HG03342 (cell line): Measurements from ENCODE around the gene CHCT1.
"Not testable (repeated sequence)": the region's sequence is repeated elsewhere in the genome, so short reads cannot be mapped to it uniquely, and the experiment has no call there.

Source experiments
- ATAC-seq: cut with Tn5 transposase; IDR thresholded peaks from one replicate; pipeline ENCODE4 v1.9.1; 2021; ENCODE audit warnings: mild to moderate bottlenecking, moderate library complexity; ENCODE audit not compliant: unreplicated experiment

The CHCT1 gene

DNA sequence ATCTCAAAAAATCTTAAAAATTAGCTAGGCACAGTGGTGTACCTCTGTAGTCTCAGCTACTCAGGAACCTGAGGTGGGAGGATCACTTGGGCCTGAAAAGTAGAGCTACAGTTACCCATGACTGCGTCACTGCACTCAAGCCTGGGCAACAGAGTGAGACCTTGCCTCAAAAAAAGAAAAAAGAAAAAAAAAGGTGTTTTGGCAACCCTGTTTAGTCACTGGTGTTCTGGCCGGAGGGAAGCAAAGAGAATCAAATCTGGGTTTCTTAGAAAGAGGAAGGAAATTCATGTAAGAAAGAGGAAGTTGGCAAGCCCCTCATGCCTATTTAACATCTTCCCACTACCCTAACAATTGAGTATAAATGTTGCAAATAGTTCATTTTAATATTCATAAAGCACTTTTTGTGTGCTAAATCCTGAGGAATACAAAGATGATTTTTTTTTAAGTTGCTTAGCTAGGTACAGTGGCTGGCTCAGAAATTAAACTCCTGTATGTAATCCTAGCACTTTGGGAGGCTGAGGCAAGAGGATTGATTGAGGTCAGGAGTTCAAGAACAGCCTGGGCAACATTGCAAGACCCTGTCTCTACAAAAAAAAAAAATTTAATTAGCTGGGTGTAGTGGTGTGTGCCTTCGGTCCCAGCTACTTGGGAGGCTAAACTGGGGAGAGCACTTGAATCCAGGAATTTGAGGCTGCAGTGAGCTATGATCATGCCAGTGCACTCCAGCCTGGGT is 23.9 kb upstream of the CHCT1 start:
- peak; percentile 67 for ATAC-seq

DNA sequence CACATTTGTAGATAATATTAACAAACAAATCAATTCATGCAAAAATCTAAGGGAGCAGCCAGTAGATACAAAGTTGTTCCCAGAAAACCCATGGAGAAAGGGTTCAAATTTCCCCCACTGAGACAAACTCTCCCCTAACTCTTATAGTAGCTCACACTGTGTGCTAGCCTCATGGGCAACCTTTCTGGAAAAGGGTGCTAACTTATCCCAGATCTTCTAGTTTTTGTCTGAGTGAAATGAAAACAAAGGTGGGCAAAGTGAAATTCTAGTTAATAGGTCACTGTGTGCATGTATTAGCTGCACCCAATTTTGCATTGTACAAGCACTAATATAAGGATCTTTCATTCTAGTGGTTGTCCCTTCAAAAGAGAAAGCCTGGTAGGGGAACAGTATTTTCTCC is 20.5 kb upstream of the CHCT1 start:
- ATAC-seq, result no peak

DNA sequence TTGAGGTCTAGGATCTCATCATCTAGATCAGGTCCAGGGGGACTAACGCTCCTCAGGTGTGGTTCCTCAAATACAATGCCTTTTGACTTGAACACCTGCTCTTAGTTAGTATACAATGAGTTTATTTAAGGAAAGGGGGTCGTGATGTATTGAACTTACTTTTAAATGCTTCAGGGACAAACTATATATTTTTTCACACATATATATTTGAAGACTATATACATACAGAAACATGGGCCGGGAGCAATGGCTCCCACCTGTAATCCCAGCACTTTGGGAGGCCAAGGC is 18.8 kb upstream of the CHCT1 start:
- no peak for ATAC-seq

DNA sequence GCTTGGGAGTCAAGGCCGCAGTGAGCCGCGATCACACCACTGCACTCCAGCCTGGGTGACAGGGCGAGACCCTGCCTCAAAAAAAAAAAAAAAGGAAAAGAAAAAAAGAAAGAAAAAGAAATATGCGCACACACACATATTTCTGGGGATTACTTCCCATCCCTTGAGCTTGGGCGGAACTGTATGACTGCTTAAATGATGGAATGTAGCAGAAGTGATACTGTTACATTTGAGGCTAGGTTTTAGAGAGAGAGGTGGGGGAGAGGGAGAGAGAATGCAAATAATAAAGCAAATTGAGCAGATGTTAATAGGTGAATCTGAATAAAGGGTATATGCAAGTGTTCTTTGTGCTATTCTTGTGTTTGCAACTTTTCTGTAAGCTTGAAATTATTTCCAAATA is 18.3 kb upstream of the CHCT1 start:
- no peak for ATAC-seq

DNA sequence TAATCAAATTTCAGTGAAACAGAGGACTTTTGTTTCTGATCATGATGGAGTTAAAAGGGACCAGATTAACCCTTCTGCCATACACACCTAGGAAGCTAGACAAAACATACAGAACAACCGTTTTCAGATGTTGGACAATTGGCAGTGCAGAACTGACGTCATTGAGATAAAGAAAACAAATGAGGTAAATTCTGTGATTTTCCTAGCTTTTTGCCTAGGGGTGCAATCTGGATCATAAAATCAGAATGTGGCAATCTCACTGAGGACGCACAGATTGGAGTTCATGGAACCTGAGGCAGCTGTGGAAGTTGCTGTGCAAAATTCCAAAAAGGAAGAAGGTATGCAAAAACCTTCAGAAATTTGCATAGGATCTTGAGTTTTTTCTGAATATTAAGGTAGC is 15.4 kb upstream of the CHCT1 start:
- ATAC-seq, result no peak

DNA sequence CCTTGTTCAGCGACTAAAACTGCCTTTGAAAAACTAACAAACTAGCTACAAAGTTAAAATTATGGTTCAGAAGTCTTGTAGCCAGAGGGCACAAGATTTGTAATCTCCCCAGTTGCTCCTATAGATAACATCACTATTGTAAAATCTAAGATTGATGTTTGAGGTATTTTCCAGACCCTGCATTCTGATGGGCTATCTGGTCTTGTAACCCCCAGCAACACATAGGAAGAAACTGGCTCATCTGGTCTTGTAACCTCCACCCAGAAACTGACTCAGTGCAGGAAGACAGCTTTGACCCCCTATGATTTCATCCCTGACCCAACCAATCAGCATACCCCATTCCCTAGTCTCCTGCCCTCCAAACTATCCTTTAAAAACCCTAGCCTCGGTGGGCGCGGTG is 12.3 kb upstream of the CHCT1 start:
- no peak for ATAC-seq

DNA sequence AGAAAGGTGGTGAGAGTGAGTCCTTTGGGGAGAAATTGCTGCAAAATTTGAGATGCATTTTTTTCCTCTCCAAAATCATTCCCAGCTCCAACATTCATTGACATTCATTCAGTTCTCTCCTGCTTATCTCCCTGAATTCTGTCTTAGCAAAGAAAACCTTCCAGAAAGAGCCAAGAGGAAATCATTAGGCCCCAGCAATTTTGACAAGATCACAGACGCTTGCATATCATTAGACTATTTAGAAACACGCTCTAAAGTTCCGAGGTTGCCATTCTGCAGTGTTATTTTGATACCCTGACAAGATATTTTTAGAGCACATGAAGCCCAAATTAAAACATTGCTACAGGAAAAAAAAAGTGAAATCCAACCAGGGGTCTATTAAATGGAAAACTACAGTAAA is 9.6 kb upstream of the CHCT1 start:
- no peak for ATAC-seq

DNA sequence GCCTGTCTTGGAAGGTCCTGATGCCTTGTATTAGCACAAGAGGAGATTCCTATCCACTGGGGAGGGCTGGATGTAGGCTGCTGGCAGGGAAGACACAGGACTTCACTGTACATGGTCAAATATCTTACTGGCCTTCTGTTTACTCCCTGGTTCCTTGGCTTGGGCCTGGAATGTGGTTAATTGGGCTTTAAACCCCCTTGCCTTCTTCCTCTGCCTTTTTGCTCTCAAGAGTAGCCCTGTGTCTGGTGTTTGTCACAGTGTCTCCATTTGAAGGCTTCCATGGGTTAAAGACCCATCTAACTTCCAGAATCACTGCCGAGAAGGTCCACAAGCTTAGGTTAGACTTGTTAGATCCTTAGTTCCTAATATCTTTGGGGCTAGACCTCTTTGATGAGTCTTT is 7.1 kb upstream of the CHCT1 start:
- ATAC-seq, result no peak

DNA sequence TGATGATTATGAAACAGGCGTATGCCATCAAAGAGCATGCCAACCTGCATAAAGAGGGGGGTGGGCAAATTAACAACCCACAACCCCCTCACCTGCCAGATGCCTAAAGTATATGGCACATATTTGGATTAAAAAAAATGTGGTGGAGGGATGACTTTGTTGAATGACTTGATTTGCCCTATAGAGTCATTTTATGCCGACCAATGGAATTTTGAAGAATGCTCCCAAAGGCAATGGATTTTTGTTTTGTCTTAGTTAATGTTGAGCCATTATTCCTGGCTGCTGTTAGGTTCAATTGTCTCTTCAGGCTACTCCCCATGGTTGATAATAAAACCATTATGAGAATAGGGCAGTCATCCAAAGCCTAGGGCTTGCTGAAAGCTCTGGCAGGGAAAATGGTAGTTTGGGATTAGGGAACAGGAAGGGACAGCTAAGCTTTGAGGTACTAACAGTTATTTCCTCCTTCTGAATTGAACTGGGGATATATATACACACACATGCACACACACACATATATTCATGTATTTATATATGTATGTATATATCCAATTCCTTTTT is 5.8 kb upstream of the CHCT1 start:
- no peak for ATAC-seq

DNA sequence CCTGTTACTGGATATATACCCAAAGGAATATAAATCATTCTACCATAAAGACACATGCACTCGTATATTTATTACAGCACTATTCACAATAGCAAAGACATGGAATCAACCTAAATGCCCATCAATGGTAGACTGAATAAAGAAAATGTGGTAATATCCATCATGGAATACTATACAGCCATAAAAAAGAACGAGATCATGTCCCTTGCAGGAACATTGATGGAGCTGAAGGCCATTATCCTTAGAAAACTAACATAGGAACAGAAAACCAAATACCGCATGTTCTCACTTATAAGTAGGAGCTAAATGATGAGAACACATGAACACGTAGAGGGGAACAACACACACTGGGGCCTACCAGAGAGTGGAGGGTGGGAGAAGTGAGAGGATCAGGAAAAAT is 3.3 kb upstream of the CHCT1 start:
- not testable (repeated sequence) for ATAC-seq

DNA sequence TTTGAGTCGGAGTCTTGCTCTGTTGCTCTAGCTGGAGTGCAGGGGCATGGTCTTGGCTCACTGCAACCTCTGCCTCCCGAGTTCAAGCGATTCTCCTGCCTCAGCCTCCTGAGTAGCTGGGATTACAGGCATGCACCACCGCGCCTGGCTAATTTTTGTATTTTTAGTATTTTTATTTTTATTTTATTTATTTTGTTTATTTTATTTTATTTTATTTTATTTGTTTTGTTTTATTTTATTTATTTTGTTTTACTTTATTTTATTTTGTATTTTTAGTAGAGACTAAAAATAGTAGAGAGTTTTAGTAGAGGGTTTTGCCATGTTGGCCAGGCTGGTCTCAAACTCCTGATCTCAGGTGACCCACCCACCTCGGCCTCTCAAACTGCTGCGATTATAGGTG is 2.4 kb upstream of the CHCT1 start:
- ATAC-seq, result not testable (repeated sequence)

DNA sequence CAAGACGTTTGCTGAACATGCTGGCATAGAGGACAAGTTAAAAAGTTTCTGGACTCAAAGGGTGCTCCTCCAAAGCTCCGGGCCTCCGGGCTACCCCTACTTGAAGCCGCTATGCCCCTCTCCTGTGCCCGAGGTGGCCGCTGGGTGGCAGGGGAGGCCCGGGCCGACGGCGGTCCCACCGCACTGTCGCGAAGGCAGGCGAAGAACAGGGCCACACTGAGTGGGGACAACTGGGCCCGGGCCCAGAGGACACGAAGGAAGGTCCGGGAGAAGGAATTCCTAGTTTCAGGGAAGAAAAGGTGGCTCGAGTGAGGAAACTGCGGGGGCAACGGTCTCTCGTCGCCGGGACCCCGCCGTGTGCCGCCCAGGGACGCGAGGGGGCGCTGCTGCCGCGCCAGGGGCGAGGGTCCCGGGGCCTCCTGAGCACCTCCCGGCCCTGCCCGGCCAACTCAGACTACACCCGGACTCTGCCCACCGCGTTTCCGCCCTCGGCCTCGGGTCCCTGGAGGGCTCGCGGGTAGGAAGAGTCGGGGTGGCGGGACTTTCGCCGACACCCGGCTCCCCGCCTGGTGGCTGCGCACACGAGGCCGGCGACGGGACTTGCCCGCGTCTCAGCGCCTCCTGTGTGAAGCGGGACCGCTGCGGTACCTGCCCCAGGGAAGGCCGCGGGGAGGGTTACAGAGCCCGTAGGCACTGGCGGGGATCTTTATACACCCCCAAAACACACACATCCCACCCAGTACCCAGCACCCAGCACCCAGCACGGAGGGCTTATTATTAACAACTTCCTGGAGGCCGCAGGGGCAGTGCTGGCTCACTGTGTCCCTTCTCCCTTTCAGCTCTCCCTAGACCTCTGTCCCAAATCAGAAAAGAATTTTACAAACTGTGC is 772 bp upstream of the CHCT1 start:
- ATAC-seq, result peak; percentile 91

DNA sequence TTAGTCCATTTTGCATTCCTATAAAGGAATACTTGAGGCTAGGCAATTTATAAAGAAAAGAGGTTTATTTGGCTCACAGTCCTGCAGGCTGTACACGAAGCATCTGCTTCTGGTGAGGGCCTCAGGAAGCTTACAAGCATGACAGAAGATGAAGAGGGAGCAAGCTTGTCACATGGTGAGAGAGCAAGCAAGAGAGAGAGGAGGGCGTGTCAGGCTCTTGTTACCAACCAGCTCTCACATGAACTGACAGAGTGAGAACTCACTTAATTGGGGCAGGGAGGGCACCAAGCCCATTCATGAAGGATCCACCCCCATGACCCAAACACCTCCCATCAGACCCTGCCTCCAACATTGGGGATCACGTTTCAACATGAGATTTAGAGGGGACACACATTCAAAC is 1.6 kb downstream of the CHCT1 start:
- no peak for ATAC-seq

DNA sequence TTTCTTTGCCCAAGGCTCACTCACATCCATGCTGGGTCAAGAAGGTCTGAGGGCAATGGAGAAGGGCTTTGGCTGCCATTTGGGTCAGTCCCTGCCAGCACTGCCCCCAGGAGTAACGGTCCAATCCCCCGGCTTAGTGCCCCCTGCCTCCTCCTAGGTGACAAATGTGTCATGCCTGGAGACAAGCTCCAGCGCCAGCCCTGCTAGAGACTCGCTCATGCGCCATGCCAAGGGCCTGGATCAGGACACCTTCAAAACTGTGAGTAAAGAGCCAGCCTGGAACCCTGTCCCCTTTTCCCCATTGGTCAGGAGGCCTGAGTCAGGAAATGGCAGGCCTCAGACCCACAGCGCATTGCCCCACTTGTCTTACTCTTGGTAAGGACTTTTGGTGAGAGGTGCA is 3.3 kb downstream of the CHCT1 start:
- no peak for ATAC-seq

DNA sequence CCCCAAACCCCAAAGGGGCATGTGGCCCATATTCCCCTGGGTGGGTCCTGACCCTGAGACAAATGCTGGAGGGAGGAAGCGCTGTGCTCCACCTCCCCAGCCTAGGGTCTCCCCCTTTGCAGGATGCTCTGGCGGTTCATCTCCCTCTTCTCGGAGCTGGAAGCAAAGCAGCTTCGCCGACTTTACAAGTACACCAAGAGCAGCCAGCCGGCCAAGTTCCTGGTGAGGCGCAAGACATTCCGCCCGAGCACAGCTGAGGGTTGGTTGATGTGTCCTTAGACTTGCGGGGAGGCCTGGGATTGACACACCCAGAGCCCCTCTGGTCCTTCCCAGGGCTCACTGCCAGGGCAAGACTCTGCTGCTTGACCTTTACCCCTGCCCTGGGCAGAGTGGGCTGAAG is 4.3 kb downstream of the CHCT1 start:
- ATAC-seq, result no peak

DNA sequence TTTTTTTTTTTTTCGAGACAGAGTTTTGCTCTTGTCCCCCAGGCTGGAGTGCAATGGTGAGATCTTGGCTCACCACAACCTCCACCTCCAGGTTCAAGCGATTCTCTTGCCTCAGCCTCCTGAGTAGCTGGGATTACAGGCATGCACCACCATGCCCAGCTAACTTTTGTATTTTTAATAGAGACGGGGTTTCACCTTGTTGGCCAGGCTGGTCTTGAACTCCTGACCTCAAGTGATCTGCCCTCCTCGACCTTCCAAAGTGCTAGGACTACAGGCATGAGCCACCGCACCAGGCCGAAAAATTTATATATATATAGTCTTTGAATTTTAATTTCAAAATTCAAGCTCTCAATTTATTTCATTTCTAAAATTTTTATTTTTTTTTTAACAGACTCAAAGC is 6.2 kb downstream of the CHCT1 start:
- ATAC-seq, result not testable (repeated sequence)

DNA sequence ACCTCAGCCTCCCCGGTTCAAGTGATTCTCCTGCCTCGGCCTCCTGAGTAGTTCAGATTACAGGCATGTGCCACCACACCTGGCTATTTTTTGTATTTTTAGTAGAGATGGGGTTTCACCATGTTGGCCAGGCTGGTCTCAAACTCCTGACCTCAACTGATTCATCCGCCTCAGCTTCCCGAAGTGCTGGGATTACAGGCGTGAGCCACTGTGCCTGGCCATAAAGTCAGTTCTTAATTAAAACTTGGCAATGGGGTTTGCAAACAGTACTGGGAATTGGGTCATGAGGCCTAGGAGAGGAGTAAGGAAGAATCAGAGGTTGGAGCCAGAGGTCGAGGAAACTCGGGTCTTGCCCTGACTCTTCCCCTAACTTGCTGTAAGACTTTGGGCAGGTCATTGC is 8.3 kb downstream of the CHCT1 start:
- ATAC-seq, result not testable (repeated sequence)

DNA sequence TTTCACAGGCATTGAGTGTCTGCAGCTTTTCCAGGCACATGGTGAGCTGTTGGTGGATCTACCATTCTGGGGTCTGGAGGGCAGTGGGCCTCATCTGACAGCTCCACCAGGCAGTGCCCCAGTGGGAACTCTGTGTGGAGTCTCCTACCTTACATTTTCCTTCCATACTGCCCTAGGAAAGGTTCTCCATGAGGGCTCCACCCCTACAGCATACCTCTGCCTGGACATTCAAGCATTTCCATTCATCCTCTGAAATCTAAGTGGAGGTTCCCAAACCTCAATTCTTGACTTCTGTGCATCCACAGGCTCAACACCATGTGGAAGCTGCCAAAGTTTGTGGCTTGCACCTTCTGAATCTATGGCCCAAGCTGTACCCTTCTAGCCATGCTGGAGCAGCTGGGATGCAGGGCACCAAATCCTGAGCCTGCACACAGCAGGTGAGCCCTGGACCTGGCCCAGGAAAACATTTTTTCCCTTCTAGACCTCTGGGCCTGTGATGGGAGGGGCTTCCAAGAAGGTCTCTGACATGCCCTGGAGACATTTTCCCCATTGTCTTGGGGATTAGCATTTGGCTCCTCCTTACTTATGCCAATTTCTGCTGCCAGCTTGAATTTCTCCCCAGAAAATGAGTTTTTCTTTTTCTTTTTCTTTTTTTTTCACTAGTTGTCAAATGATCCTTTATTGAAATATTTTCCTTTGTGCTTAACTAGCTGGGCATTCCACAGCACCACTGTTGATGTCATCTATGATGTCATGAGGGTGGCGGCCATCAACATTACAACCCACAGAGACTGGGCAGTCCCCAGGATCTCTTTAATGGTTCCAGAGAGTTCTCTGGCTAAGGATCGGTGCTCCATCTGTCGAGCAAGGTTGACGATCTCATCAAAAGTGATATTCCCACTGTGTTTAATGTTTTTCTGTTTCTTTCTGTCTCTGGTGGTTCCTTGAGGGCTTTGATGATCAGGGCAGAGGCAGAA is 11.0 kb downstream of the CHCT1 start:
- ATAC-seq, result not testable (repeated sequence)

DNA sequence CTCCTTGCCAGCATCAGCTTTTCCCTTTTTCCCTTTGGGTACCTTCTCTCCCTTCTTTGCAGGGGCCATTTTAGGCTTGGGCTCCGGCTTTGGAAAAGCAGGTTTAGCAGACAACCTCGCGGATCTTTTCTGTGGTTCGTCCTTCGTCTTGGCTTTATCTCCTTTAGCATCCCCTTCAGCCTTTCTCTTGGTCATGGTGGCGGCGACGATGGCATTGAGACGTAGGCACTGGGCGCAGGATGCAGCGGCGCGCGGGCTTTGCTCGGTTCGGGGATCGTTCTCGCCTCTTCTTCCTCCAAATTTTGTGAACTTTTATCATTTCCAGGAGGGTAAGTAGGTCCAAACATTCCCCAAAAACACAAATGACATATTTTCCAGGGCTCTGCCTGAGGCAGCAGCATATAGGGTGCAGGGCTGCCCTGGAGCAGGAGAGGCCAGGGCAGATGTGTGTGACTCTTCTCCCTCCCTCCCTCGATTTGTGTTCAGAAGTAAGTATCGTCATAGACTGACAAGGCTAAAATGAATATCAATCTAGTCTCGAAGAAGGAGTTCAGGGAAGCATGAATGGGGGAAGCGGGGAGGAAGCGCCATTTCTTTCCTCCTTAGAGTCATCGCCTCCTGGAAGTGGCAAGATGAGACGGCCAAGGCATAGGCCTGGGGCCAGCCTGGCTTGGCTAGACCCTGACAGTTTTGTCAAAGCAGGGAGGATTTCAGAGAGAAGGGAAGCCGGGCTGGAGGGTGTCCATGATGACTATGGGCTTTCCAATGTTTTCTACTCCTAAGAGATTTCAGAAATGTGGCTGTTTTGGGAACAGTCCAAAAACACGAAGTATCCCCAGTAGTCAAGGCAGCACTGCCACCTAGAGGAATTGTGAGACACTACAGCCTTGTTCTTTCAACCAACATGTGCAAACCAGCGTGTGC is 13.2 kb downstream of the CHCT1 start:
- peak; percentile 52 for ATAC-seq

DNA sequence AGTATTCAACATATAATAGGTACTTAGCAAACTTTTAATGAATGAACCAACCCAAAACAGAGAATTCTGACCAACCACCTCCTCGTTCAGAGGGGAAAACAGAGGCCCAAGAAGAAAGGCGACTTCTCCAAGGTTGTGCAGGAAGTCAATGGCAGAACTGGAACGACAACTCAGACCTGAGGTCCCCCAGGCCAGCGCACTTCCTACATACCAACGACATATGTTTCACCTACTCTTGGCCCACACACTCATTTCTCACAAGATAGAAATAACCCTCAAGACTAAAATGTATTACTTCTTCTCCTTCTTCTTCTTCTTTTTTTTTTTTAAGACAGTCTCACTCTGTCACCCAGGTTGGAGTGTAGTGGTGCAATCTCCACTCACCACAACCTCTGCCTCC is 14.4 kb downstream of the CHCT1 start:
- no peak for ATAC-seq
